Endometrial microvascular endothelial cells (primary cell): ENCODE results near the gene CHCHD4. TPM values are rescaled to one million over a fixed set of nuclear protein-coding genes. Genes with fewer than 3 reads are reported as not detected.

Source experiments
- in situ Hi-C: cut with HindIII; loops from 2 replicates; pipeline ENCODE4 v1.10.0; 2017; ENCODE audit warnings: low sequenced_read_pairs, low pct_unique_long_range_greater_than_20kb; ENCODE audit errors: inconsistent ontology term
- total RNA-seq: library from RNA; depleted of rRNA; stranded (reverse); fragments of >200 nt; gene quantifications from one replicate; pipeline ENCODE4 v1.2.3, GENCODE V29; 2015; ENCODE audit errors: inconsistent ontology term

CHCHD4 gene
- total RNA-seq, 1 donor from 2014 or later = 22.5 TPM

DNA sequence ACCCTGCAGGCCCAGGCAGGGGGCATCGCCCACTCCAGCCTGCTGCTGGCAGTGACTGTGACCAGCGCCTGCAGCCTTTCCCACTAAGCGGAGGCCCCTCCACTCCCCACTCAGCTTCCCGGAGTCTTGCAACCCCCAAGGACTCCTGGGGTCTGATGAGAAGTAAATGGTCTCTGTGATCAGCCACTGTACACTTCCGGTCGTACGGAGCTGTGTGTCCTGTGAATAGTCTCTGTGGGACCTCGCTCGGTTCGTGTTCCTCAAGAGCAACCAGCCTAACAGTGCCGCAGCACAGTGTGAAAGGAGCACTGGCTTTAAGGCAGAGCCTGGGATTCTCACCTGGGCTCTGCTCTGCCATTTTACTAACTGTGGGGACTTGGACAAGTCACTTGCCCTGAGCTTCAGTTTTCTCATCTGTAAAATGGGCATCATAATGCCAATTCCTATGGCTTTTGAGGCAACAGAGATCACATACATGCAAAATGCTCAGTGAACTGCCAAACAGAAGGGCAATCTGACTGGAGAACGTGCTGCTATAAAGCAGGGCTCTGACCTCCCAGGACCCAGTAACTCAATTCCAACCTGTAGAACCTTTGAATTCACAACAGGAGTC is 26.9 kb upstream of the CHCHD4 start:
- in situ Hi-C loops = no loop called here

GRCh38 chr3:14150491-14151230 is 26.0 kb upstream of the CHCHD4 start:
- in situ Hi-C loops = no loop called here

- in situ Hi-C loops = no loop called here
These were observed 25.4 kb upstream of the CHCHD4 start for GRCh38 chr3:14150078-14150477.

GRCh38 chr3:14148041-14148985 is 23.6 kb upstream of the CHCHD4 start:
- in situ Hi-C loops = no loop called here

- in situ Hi-C loops = no loop called here
These were observed 22.9 kb upstream of the CHCHD4 start for GRCh38 chr3:14147617-14148016.

- in situ Hi-C loops = no loop called here
These were observed 22.4 kb upstream of the CHCHD4 start for GRCh38 chr3:14147066-14147435.

DNA sequence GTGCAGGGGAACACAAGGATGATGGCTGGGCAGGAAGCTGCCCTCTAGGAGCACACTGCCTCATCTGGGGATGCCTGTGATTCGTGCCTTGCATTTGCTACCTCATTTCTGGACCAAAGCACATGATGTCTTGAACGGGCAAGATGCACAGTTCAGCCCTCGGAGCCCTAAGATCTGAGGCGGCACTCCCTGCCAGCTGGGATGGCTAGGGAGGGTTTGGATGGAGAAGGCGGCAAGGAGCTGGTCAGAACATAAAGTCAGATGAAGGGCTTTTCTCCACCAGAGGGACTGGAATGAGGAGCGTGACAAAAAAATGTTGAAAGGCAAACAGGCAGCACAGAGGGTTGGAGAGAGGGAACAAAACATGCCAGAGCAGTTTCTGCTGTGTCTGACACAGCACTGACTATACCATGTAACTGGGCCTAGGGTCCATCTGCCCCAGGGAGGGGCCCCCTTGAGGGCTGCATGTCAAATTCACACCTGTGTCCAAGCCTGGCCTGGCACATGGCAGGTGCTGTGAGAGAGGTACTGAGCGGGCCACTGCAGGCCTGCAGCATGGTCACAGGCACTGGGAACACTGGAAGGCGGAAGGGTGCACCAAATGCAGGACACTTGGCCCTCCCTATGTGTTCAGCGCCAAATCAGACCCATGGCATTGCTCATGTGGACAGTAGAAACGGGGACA is 21.9 kb upstream of the CHCHD4 start:
- in situ Hi-C loops = no loop called here

DNA sequence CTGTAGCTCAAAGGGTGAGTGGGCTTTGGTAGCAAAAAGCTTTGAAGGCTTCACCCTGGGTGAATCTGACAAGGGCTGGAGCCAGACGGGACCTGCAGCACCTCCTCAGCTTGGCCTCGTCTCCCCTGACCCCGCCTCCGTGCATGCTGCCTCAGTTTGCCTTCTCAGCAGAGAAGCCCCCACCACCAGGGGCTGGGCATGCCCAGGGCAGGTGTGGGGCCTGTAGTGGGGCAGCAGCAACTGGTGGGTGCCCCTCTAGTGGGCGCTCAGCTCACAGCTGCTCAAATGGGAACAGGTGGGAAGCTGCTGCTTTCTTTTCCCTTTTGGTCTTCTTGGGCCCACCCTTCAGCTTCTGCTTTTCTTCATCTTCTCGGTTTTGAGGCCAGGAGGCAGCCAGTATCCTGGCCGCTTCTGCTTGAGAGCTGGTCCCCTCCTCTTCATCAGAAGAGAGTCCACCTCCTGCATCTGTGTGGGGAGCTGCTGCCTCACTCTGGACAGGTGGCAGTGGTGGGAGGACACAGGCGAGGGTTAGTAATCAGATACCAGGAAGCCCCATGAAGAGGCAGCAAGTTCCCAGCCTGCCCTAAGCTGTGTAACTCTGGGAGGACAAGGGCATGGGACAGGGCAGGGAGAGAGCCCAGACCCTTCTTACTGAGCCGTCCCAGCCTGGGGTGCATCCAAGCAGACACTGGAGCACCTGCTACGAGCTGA is 21.2 kb upstream of the CHCHD4 start:
- in situ Hi-C loops = no loop called here

GRCh38 chr3:14145236-14145635 is 20.6 kb upstream of the CHCHD4 start:
- in situ Hi-C loops = no loop called here

DNA sequence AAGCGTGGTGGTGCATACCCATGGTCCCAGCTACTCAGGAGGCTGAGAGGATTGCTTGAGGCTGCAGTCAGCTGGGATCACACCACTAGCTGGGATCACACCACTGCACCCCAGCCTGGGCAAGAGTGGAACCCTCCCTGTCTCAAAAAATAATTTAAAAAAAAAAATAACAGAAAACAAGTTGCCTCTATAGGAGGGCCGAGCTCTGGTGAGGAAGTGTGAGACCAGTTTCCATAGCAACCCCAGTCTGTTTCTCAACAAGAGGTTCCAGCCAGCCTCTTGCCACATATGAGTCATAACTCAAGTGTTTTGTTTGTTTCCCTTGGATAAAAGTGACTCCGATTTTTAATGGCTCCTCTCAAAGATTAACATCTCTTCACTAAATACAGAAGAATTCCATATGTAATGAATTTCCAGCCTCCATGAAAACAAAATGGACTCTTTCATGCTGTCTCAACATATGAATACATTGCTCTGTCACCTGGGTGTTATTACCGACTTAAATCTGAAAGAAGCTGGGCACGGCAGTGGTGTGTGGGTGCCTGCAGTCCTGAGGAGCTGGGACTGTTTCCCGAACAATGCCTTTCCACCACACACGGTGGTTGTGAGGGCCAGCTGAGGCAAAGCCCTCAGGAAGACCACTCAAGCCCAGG is 19.9 kb upstream of the CHCHD4 start:
- in situ Hi-C loops = no loop called here

DNA sequence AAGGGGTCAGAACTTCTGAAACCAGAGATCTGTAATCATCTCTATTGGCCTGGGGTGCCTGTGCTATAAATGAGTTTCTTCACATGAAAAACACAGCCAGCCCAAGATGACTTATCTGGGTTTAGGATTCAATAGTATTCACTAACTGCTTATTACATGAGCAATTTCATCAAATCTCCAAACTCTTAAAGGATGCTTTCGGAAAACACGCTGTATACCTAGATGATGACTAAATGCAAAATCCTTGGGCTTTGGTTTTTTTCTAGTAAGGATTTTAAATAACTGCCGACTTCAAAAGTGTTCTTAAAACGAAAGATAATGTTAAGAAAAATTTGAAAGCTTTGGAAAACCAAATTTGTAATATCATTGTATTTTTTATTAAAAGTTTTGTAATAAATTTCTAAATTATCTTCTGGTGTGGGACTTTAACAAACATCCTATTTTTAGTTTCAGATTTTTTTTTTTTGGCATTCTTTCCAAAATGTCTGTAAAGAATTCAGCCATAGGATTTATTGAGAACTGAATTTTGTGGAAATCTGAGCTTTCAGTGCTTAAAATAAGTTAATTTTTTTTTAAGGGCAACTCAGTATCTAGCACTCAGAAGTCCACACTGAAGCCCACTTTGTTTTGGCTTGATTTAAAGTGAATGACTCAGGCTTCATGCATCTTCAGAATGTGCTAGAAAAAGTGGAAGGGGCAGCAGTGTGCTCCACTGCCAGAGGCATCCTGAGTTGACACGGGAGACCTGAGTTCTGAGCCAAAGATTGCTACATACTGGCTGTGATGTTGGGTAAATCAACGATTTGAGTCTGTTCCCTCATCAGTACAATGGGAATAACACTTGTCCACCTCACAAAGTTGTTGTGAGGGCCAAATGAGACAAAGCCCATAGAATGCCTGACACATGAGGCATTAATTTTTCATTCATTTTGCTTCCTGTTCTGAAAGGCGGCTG is 18.9 kb upstream of the CHCHD4 start:
- in situ Hi-C loops = no loop called here

DNA sequence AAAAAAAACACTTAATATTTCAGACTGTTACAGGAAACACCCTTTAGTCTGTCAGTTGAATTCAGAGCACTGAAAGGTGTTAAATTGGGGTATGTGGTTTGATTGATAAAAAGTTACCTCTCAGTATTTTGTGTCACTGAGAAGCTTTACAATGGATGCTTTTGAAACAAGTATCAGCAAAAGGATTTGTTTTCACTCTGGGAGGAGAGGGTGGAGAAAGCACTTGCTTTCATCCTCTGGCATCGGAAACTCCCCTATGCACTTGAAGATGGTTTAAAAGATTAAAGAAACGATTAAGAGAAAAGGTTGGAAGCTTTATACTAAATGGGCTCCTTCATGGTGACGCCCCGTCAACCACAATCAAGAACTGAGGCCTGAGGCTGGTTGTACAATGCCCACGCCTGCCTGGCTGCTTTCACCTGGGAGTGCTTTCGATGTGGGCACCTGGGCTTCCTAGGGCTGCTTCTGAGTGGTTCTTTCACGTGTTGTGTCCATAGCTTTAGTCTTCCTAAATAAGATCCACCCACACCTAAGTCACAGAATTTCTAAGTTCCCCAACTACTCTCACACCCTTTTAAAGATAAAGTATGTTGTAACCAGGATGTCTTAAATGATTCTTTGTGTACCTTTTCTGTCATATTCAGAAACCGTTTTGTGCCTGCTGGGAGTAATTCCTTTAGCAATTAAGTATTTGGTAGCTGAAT is 18.0 kb upstream of the CHCHD4 start:
- in situ Hi-C loops = no loop called here

- in situ Hi-C loops = no loop called here
These were observed 17.1 kb upstream of the CHCHD4 start for GRCh38 chr3:14141602-14142341.

GRCh38 chr3:14141144-14141543 is 16.5 kb upstream of the CHCHD4 start:
- in situ Hi-C loops = no loop called here

- in situ Hi-C loops = no loop called here
These were observed 16.0 kb upstream of the CHCHD4 start for GRCh38 chr3:14140668-14141067.

GRCh38 chr3:14139771-14140170 is 15.1 kb upstream of the CHCHD4 start:
- in situ Hi-C loops = no loop called here
